Activated CD8-positive, alpha-beta memory T cell treated with anti-CD3 and anti-CD28 coated beads for 36 hours (primary cell): ENCODE data around the gene TCHHL1. TPM values are rescaled to one million over a fixed set of nuclear protein-coding genes. Genes with fewer than 3 reads are reported as not detected.

Experiments used
- CTCF ChIA-PET: fragments of 350-600 bp; sonication (Branson Sonifier 250); formaldehyde crosslinking; loops from one replicate; lab custom pipeline; 2021; ENCODE audit warnings: antibody characterized with exemption; lab: Charles Lee
- POLR2A ChIA-PET: fragments of 350-600 bp; sonication (Branson Sonifier 250); formaldehyde crosslinking; loops from one replicate; lab custom pipeline; 2021; ENCODE audit warnings: antibody characterized with exemption; lab: Charles Lee
- total RNA-seq, 2 experiments: library from RNA; stranded (reverse); gene quantifications; one replicate each; pipeline ENCODE4 v1.2.3, GENCODE V29; 2021

Gene TCHHL1
- not detected for total RNA-seq

- CTCF ChIA-PET, result no interaction called here
- POLR2A ChIA-PET, result no interaction called here
Observed at GRCh38 chr1:152089014-152089674, at the start of gene TCHHL1. Gene TCHHL1 (minus strand): TSS chr1:152089064. CDS start chr1:152088143, 921 bp downstream.

DNA sequence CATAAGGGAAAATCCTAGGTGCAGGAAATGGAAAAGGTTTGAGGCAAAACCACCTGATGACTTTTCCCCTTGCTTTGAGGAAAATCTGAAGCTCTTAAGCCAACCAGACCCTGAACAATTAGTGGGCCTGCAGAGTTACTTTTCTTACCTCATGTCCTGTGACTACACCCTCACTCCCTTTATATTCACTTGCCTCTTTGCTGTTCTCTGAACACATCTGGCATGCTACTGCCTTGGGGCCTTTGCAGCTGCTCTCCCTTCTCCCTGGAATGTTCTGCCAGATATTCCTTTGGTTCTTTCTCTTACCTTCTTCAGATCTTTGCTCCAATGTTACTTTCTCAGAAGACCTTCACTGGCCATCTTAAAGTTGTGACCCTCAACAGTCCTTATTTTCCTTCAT, 48.4 kb upstream of the TCHHL1 start:
- ChIA-PET CTCF (interaction anchor here (1.1 kb wide), 1 partner anchor 47 kb away, joined by 3 read pairs; no protein-coding TSS in a partner anchor), POLR2A (no interaction called here)

DNA sequence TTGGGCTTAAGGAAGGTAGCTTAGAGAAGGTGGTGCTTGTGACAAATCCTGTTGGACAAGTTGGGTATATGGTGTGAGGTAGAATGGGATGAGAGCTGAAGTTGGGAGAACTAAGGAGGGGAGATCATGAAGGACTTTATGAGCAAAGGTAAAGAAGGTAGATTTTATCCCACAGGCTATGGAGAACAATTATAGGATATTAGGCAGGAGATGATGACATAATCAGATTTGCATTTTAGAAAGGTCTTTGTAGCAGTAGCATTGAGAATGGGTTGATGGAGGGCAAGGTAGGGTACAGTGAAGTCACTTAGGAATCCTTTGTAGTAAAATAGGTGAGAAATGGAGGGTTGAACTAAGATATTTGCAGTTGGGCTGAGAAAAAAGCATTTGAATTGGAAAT, 41.3 kb upstream of the TCHHL1 start:
- ChIA-PET POLR2A (interaction anchor here (0.5 kb wide), 1 partner anchor 93 kb away, joined by 8 read pairs; no protein-coding TSS in a partner anchor), CTCF (no interaction called here)

DNA sequence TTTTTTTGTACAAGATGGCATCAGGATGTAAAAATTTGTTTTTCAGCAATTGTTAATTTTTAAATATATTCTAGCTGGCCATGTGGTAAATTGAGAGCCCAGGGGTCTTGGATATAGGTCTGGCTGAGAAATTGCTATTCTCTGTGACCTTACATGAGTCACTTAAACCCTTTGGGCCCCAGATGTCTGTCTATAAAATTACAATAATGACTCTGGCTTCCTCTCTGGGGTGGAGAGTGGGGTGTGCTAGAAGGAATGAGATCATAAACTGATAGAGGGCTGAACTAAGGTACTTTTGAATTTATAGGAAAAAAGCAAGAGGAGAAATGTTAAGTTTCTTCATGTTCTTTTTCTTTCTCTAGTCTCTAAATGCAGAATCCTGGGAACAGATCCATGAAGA, 38.8 kb upstream of the TCHHL1 start:
- ChIA-PET CTCF (no interaction called here), POLR2A (no interaction called here)

DNA sequence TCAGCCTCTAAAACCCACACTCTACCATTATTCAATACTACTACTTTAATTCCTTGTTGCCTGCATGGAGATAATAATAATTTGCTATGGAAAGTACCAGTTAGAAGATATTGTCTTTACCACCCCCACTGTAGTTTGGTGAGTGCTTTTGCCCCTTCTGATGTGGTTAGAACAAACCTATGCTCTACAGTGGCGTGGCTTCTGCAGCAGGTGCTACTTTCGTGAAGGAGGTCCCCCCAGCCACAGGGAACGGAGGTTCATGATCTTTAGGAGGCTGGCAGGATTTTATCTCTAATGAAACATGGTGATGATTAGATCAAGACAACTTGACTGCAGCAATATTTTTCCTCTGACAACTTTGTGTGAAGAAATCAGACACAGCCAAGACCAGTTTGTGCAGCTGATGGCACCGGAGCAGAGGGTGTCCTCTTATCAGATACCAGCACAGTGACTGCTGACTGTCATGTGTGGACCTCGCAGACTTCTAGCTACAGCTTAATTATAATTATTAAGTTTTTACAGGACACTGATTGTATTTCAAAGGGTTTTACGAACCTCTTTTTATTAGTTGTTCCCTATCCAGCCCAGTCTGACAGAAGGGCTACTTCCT, 37.1 kb upstream of the TCHHL1 start:
- CTCF ChIA-PET, result interaction anchor here (1.4 kb wide), 1 partner anchor 73 kb away, joined by 4 read pairs; no protein-coding TSS in a partner anchor
- POLR2A ChIA-PET, result no interaction called here

DNA sequence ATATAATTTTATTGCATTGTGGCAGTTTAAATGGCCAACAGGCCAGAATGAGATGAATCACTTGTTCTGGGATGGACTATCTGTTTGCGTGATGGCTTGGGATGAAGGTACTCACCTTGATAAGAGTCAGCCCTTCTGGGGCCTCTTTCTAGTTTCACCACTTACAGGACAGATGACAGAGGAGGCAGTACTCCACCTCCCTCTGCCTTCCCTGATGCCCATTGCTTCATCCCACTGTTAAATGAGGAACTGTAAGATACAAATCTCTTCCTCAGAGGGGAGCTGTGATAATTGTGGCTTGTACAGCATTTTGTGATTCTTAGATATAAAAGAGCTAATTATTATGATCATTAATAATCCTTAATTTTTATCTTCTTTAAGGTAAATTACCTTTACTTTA, 30.1 kb upstream of the TCHHL1 start:
- POLR2A ChIA-PET, result no interaction called here
- CTCF ChIA-PET, result no interaction called here

DNA sequence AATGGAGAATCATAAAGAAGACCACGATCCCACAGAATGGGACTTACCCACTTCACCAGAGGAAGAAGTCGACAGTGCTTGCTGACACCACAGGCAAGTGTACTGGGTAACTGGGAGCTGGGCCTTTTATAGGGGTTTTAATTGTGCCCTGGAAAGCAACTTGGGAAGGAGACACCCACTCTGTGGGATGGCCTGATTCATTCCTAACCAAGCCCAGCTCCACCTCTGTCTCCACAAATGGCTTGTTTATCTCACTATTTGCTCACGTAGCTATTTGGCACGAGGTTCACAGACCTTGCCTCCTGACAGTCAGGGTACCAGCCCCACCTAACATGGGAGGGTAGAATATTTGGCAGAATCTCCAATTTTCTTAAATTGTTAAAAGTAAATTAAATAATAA, 26.5 kb upstream of the TCHHL1 start, which contains the start of gene TCHH:
Gene TCHH (minus strand): TSS at position 101 of the 400 bp plus-strand sequence. CDS start 1,364 bp downstream, outside the sequence.
- POLR2A ChIA-PET, result no interaction called here
- CTCF ChIA-PET, result interaction anchor here (1.5 kb wide), 1 partner anchor 63 kb away, joined by 3 read pairs; no protein-coding TSS in a partner anchor

DNA sequence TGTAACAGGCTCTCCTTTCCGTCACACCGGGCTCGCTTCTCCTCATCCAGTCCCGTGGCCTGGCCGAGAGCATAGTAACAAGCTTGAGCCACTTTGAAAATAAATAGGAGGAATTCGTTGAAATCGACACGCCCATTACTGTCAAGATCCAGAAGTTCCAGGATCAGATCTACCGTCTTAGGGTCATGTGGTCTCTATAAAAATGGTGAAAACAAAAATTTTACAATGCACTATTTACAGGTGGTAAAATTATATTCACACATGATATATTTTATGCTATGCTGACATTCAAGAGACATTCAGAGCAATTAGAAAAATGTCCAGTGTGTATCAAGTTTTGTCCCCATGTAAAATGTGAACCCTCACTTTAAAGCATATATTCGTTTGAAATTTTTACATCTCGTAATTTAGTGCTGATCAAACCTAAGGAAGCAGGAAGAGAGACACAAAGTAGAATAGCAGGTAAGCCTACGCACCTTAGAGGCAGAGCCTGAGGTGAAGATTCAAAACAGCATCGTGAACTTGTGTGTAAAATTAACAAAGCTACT, 24.1 kb upstream of the TCHHL1 start:
- CTCF ChIA-PET, result interaction anchor here (1.2 kb wide), 1 partner anchor 72 kb away, joined by 5 read pairs; no protein-coding TSS in a partner anchor

DNA sequence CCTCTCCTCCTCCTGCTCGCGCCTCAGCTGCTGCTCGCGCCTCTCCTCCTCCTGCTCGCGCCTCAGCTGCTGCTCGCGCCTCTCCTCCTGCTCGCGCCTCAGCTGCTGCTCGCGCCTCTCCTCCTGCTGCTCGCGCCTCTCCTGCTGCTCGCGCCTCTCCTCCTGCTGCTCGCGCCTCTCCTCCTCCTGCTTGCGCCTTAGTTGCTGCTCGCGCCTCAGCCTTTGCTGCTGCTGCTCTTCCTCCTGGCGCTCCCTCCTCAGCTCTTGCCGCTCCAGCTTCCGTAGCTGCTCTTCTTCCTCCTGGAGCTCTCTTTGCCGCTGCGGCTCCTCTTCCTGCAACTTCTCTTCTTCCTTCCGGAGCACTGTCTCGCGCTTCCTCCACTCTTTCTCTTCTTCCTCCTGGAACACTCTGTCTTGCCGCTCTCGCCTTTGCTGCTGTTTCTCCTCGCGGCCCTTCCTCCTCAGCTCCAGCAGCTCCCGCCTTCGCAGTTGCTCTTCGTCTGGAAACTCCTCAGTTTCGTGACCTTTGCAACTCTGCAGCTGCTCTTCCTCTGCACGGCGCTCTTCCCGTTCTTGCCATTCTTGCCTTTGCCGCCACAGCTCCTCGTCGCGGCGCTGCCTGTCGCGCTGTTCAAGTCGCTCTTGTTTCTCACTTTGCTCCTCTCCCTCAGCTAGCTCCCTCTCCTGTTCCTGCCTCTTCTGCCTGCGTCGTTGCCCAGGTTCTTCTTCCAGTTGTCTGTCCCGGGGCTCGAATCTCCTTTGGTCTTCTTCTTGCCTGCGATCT, 23.4 kb upstream of the TCHHL1 start:
- ChIA-PET CTCF (interaction anchor here (1.2 to 1.4 kb wide), 2 partner anchors 72 to 77 kb away, joined by 4 to 5 read pairs; no protein-coding TSS in a partner anchor), POLR2A (interaction anchor here (0.6 to 0.7 kb wide), 2 partner anchors 9 to 217 kb away, joined by 3 to 5 read pairs; no protein-coding TSS in a partner anchor)

More for the DNA sequence above, 24.1 kb upstream of the TCHHL1 start:
- POLR2A ChIA-PET, result no interaction called here

GRCh38 chr1:152111515-152111968, 22.7 kb upstream of the TCHHL1 start:
- CTCF ChIA-PET, result interaction anchor here (1.2 to 1.4 kb wide), 3 partner anchors 60 to 78 kb away, joined by 4 to 5 read pairs (median 4); no protein-coding TSS in a partner anchor
- POLR2A ChIA-PET, result interaction anchor here (0.6 to 0.7 kb wide), 2 partner anchors 9 to 216 kb away, joined by 3 to 5 read pairs; no protein-coding TSS in a partner anchor

- CTCF ChIA-PET, result interaction anchor here (0.9 to 1.4 kb wide), 3 partner anchors 13 to 78 kb away, joined by 3 to 4 read pairs (median 4); no protein-coding TSS in a partner anchor
- POLR2A ChIA-PET, result no interaction called here
Observed at GRCh38 chr1:152110860-152111514, 22.1 kb upstream of the TCHHL1 start.

- CTCF ChIA-PET, result interaction anchor here (0.9 to 1.3 kb wide), 2 partner anchors 14 to 59 kb away, joined by 3 to 4 read pairs; no protein-coding TSS in a partner anchor
- POLR2A ChIA-PET, result no interaction called here
Observed at GRCh38 chr1:152110365-152110859, 21.5 kb upstream of the TCHHL1 start.

DNA sequence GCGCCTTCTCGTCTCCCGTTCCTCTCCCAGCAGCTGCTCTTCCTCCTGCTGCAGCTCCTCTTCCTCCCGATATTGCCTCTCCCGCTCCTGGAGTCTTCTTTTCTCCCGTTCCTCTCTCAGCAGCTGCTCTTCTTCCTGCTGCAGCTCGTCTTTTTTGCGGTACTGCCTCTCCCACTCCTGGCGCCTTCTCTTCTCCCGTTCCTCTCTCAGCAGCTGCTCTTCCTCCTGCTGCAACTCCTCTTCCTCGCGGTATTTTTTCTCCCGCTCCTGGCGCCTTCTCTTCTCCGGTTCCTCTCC, 21.1 kb upstream of the TCHHL1 start:
- ChIA-PET POLR2A (no interaction called here), CTCF (no interaction called here)

- ChIA-PET CTCF (no interaction called here), POLR2A (interaction anchor here (0.9 kb wide), 1 partner anchor 72 kb away, joined by 3 read pairs; no protein-coding TSS in a partner anchor)
Observed at GRCh38 chr1:152109231-152109997, 20.6 kb upstream of the TCHHL1 start.

- ChIA-PET CTCF (no interaction called here), POLR2A (interaction anchor here (0.9 kb wide), 1 partner anchor 72 kb away, joined by 3 read pairs; no protein-coding TSS in a partner anchor)
Observed at GRCh38 chr1:152108882-152109222, 20.0 kb upstream of the TCHHL1 start.

- ChIA-PET CTCF (interaction anchor here (1.2 kb wide), 1 partner anchor 77 kb away, joined by 3 read pairs; no protein-coding TSS in a partner anchor), POLR2A (no interaction called here)
Observed at GRCh38 chr1:152107984-152108881, 19.4 kb upstream of the TCHHL1 start.
